Vagina (tissue), 2 donors: Measurements from ENCODE around the gene PSMB7.

Experiments used
- POLR2A ChIP-seq, 2 donors: fragments of 450-650 bp; IDR thresholded peaks; one replicate each; pipeline ENCODE4 v1.6.1; 2017; ENCODE audit warnings: antibody characterized with exemption in 2 of 2, mild to moderate bottlenecking in 2 of 2, moderate library complexity in 2 of 2
- POLR2AphosphoS5 ChIP-seq, 2 donors: sonication (generic); formaldehyde crosslinking; IDR thresholded peaks; one replicate each; pipeline ENCODE4 v1.9.0; 2017; ENCODE audit warnings: antibody characterized with exemption in 2 of 2, mild to moderate bottlenecking in 2 of 2, low read depth in 1 of 2; ENCODE audit not compliant: insufficient read depth in 1 of 2
- TF ChIP-seq, protein P1 (sequence below), 3 experiments: fragments of 450-650 bp in 2 of 3; fragments of 200-600 bp in 1 of 3; sonication (generic) in 1 of 3; IDR thresholded peaks; one replicate each; pipeline ENCODE4 v1.5.1; 2017 to 2019; ENCODE audit warnings: antibody characterized with exemption in 3 of 3, mild to moderate bottlenecking in 2 of 3, moderate library complexity in 2 of 3

DNA sequence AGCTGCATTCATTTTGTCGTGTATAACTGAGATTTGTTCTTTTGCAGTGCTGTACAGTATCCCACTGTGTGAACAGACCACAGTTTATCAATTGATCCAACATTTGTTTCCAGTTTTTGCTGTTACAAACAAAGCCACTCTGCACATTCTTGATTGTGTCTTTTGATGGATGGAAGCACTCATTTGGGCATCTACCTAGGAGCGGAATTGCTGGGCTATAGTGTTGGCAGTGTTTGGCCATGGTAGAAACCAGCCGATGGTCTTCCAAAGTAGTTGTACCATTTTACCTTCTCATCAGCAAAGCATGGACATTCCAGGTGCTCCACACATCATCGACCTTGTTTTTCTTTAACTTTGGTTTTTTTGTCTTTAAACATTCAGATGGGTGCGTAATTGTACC is 77.7 kb downstream of the PSMB7 start:
- TF ChIP-seq POLR2AphosphoS5 (IDR thresholded peaks at IDR 0.05; ENCODE audit: insufficient read depth in 1 of 2, low read depth in 1 of 2) (no peak), POLR2A (IDR thresholded peaks at IDR 0.05) (no peak)
- TF ChIP-seq, protein P1, sequence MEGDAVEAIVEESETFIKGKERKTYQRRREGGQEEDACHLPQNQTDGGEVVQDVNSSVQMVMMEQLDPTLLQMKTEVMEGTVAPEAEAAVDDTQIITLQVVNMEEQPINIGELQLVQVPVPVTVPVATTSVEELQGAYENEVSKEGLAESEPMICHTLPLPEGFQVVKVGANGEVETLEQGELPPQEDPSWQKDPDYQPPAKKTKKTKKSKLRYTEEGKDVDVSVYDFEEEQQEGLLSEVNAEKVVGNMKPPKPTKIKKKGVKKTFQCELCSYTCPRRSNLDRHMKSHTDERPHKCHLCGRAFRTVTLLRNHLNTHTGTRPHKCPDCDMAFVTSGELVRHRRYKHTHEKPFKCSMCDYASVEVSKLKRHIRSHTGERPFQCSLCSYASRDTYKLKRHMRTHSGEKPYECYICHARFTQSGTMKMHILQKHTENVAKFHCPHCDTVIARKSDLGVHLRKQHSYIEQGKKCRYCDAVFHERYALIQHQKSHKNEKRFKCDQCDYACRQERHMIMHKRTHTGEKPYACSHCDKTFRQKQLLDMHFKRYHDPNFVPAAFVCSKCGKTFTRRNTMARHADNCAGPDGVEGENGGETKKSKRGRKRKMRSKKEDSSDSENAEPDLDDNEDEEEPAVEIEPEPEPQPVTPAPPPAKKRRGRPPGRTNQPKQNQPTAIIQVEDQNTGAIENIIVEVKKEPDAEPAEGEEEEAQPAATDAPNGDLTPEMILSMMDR (IDR thresholded peaks at IDR 0.05): no peak
